ENCODE results near the gene MEIS2.

Gene MEIS2

GRCh38 chr15:36958606-36959005 lies 141.7 kb downstream of the MEIS2 start:
- no peak for DNase-seq

GRCh38 chr15:36954486-36954885 lies 145.9 kb downstream of the MEIS2 start:
- DNase-seq = no peak

- DNase-seq = no peak
Measured at GRCh38 chr15:36953346-36953745, 147.0 kb downstream of the MEIS2 start.

- no peak for DNase-seq
Measured at GRCh38 chr15:36951731-36952247, 148.6 kb downstream of the MEIS2 start.

- no peak for DNase-seq
Measured at GRCh38 chr15:36950371-36950770, 150.0 kb downstream of the MEIS2 start.

- DNase-seq = no peak
Measured at GRCh38 chr15:36948982-36949381, 151.4 kb downstream of the MEIS2 start.

- DNase-seq = no peak
Measured at GRCh38 chr15:36947035-36947719, 153.2 kb downstream of the MEIS2 start.

GRCh38 chr15:36944442-36944841 lies 155.9 kb downstream of the MEIS2 start:
- no peak for DNase-seq

- no peak for DNase-seq
Measured at GRCh38 chr15:36943508-36944361, 156.6 kb downstream of the MEIS2 start.

GRCh38 chr15:36942248-36942827 lies 158.0 kb downstream of the MEIS2 start:
- DNase-seq = no peak

GRCh38 chr15:36941798-36942197 lies 158.6 kb downstream of the MEIS2 start:
- no peak for DNase-seq

- DNase-seq = no peak
Measured at GRCh38 chr15:36940636-36941260, 159.6 kb downstream of the MEIS2 start.

- DNase-seq = no peak
Measured at GRCh38 chr15:36940219-36940618, 160.1 kb downstream of the MEIS2 start.

- no peak for DNase-seq
Measured at GRCh38 chr15:36938764-36939163, 161.6 kb downstream of the MEIS2 start.

GRCh38 chr15:36938131-36938530 lies 162.2 kb downstream of the MEIS2 start:
- no peak for DNase-seq

GRCh38 chr15:36936613-36937012 lies 163.7 kb downstream of the MEIS2 start:
- DNase-seq = no peak

- DNase-seq = no peak
Measured at GRCh38 chr15:36933255-36933990, 166.9 kb downstream of the MEIS2 start.

GRCh38 chr15:36932070-36932469 lies 168.3 kb downstream of the MEIS2 start:
- DNase-seq = no peak

GRCh38 chr15:36931434-36931833 lies 168.9 kb downstream of the MEIS2 start:
- no peak for DNase-seq

- no peak for DNase-seq
Measured at GRCh38 chr15:36926427-36926825, 173.9 kb downstream of the MEIS2 start.

GRCh38 chr15:36925653-36926426 lies 174.5 kb downstream of the MEIS2 start:
- DNase-seq = no peak

- DNase-seq = no peak
Measured at GRCh38 chr15:36925049-36925448, 175.3 kb downstream of the MEIS2 start.
